ENCODE measurements around the gene OBP2B.

DNA sequence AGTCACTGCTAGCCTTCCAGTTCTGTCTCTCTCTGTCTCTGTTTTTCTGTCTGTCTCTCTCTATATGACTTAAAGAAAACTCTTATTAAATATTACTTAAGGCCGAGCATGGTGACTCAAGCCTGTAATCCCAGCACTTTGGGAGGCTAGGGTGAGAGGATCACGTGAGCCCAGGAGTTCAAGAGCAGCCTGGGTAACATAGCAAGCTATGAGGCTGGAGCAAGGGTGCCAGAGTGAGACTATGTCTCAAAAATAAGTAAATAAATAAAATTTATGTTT, 43.7 kb downstream of the OBP2B start:
- TF ChIP-seq, protein P1, sequence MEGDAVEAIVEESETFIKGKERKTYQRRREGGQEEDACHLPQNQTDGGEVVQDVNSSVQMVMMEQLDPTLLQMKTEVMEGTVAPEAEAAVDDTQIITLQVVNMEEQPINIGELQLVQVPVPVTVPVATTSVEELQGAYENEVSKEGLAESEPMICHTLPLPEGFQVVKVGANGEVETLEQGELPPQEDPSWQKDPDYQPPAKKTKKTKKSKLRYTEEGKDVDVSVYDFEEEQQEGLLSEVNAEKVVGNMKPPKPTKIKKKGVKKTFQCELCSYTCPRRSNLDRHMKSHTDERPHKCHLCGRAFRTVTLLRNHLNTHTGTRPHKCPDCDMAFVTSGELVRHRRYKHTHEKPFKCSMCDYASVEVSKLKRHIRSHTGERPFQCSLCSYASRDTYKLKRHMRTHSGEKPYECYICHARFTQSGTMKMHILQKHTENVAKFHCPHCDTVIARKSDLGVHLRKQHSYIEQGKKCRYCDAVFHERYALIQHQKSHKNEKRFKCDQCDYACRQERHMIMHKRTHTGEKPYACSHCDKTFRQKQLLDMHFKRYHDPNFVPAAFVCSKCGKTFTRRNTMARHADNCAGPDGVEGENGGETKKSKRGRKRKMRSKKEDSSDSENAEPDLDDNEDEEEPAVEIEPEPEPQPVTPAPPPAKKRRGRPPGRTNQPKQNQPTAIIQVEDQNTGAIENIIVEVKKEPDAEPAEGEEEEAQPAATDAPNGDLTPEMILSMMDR (IDR thresholded peaks at IDR 0.05; ENCODE audit: low read length): no peak
- TF ChIP-seq EZH2 (IDR thresholded peaks at IDR 0.05; ENCODE audit: borderline replicate concordance, low read length): no peak
